Activated naive CD4-positive, alpha-beta T cell treated with anti-CD3 and anti-CD28 coated beads, Interleukin-2, amount 50 U/mL, for 16 hours (primary cell): ENCODE measurements around the gene PRDX6.
"Not testable (repeated sequence)": the region's sequence is repeated elsewhere in the genome, so short reads cannot be mapped to it uniquely, and the experiment has no call there.

Experiments
- DNase-seq: peaks from one replicate; pipeline ENCODE4 v3.0.0-alpha.2; 2020

The PRDX6 gene, protein sequence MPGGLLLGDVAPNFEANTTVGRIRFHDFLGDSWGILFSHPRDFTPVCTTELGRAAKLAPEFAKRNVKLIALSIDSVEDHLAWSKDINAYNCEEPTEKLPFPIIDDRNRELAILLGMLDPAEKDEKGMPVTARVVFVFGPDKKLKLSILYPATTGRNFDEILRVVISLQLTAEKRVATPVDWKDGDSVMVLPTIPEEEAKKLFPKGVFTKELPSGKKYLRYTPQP

DNA sequence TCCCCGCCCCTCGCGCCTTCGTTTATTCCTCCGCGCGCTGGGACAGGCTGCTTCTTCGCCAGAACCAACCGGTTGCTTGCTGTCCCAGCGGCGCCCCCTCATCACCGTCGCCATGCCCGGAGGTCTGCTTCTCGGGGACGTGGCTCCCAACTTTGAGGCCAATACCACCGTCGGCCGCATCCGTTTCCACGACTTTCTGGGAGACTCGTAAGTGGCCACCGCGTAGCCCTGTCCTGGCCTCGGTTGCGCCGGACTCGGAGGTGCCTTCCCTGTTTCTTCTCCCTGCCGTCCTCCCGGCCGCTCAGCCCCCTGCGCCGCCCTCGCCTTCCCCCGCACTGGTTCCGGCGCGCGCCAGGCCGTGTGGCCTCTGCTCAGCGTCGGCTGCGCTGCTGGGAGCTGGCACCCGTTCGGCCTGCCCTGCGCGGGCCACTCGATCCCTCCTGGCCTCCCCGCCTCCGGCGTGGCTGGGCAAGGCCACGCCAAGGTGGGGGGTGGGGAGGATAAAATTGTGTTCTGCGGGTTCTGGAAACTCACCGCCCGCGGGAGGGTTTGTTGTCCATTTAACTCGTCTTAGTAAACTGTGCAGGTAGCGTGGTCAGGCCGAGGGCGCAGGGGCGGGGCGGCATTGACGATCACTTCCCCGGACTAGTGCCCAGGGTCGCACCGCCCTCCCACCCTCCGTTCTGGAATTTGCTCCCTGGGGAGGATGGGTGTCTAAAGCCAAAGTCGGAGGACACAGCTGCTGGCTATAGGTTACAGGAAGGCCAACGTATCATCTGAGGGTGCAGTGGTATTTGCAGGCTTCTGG, at the start of gene PRDX6:
Gene PRDX6, plus strand, starts transcription at position 50 of the 808 bp plus-strand sequence. Its CDS starts 63 bp downstream, at position 113.
- DNase-seq = peak; percentile 83

DNA sequence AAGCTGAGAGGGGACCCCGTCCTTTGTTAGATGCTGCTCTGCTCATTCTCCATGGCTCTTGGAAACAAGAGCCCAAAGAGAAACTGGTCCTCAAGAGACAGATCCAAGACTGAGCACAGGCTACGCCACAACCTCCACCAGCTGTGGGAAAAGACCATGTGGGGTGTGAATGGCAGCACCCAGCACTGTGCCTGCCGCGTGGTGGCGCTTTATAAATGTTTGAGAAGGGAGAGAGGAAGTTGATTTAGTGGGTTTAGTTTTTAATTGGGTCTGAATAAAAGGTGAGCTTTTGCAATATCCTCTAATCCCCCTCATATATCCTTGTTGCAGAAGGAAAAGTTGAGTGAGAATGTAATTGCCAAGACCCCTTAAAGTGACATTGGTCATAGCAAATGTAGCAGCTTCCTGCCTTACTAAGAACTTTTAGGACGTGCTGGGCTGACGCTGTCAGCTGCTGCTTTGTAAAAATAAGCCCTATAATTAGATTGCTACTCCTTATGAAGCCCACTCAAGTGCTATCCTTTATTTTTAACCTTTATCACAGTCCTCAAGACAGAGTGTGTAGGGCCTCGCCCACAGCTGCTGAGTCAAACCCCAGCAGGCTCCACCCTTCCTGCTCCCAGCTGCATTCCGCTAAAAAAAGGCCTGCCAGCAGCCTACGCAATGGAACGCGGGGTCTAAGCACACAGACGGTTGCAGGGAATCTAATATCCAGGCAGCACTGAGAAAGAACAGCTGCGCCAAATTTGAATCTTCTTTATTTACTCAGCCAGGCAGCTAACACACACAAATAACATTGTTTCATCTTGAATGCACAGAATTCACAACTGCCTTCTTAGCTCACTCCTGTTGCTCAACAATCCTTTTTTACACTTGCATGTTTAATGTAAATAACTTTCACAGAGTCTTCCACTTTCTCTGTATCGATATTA, 47.4 kb upstream of the PRDX6 start:
- DNase-seq = peak; percentile 71

DNA sequence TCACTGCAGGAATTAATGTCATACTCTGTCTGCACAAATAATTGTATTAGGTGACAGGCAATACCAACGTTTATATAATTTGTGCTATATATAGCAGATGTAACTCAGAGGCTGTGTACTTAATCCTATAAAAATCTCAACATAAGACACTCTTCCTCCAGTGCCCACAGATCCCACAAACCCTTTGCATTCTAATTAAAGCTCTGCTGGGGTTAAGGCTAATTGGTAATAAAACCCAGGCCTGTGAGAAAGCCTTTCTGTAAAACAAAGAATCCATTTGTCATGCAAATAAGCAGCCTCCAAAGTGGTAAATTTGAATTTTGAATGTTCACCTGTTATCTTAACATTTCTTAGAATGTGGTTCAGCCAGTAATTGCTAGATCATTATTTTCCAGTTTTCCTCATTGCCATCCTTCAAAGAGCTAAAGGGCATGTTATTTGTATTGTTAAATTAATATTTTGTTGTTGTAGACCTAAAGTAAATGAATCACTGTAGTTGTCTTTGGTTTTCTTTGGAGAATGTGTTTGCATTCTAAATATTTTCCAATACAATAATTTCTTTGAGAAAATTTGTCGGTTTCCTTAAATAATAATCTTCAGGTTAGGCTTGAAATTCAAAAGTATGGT, 46.3 kb upstream of the PRDX6 start:
- no peak for DNase-seq

- DNase-seq = peak; percentile 87
These were observed 45.7 kb upstream of the PRDX6 start for GRCh38 chr1:173431304-173432045.

DNA sequence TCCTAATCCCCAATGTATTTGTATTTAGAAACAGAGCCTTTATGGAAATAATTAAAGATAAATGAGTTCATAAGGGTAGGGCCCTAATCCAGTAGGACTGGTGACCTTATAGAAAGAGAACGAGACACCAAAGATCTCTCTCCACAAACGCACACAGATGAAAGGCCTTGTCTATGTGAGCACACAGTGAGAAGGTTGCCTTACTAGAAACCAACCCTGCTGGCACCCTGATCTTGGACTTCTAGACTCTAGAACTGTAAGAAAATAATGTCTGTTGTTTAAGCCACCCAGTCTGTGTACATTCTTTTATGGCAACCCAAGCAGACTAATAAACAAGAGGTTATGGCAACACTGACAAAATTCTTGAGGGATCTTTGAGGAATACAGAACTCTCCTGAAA, 44.8 kb upstream of the PRDX6 start:
- DNase-seq = no peak

GRCh38 chr1:173433751-173434326, 43.3 kb upstream of the PRDX6 start:
- no peak for DNase-seq

DNA sequence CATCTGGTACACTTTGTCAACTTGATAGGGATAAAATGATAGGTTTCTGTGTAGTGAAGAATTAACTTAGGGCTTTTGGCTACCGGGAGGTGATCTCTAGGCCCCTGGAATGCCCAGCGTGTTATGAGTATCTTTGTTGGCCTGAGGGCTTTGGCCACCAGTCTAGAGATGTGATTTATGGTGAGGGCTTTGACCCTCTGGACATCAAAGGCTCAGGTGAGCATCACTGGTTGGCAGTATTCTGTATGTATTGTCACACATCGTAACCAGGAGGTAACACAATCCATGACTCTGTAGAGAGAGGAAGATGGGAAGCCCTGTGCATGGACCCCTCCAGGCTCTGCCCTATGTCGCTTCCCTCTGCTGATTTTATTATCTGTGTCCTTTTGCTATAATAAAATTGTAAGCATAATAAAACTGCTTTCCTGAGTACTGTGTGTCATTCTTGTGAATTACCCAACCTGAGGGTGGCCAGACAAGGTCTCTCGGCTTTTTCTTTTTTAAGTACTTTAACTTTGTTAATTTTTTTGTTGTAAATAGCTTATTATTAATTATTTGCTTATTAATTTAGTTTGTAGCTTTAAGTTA, 40.2 kb upstream of the PRDX6 start:
- no peak for DNase-seq

GRCh38 chr1:173438675-173439074, 38.5 kb upstream of the PRDX6 start:
- DNase-seq = no peak

DNA sequence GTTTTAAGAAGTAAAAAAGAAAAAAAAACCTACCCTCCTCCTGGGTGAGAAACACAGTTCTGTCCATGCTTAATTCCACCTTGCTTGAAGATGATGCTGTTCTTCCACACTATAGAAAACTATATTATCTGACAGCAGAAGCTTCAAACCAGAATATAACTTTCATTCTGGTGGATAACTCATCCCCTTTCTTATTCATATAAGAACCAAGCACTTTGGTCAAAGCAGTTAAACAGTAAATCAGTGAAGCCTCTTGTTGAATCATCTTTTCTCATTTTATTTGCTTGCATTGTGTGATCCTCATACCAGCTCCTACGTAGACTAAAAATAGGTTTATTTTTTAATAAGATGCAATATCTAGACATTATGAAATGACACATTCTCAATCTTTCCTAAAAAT, 36.7 kb upstream of the PRDX6 start:
- DNase-seq = no peak

GRCh38 chr1:173444757-173445156, 32.4 kb upstream of the PRDX6 start:
- DNase-seq = no peak

- no peak for DNase-seq
These were observed 32.0 kb upstream of the PRDX6 start for GRCh38 chr1:173445164-173445563.

DNA sequence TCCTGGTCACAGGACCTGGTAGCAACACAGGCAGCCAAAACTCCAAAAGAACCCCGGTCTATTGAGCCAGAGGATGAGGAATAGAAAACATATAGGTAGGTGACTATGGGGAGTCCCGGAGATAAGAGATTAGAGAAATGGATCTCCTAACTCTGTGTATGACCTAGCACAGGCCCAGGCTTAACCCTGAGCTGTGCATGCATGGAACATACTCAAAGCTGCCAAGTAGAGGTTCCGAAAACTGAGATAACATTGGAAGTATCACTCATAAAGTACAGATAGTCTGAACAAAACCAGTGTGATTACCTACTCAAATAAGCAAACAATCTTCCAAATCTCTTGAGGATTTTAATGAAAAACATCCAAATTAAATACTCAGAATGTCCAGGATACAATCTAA, 31.5 kb upstream of the PRDX6 start:
- no peak for DNase-seq

GRCh38 chr1:173447224-173447623, 29.9 kb upstream of the PRDX6 start:
- no peak for DNase-seq

- DNase-seq = no peak
These were observed 28.2 kb upstream of the PRDX6 start for GRCh38 chr1:173448945-173449344.

DNA sequence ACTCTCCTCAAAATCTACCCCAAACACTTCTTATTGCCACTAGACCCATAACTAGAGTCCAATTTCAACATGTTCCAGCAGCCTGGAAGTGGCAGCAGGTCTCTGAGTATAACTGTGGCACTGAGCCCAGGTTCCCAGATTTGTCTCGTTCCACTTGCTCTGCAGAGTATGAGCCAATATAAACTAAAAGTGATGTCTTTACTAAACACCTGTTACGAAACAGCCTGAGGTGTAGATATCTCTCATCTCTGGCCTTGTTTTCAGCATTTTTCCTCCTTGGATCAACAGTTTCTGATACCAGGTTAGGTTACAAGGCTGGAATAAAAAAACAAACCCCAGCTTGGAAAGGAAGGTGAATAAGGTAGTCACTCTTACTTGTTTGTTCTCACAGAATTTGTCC, 25.2 kb upstream of the PRDX6 start:
- no peak for DNase-seq

DNA sequence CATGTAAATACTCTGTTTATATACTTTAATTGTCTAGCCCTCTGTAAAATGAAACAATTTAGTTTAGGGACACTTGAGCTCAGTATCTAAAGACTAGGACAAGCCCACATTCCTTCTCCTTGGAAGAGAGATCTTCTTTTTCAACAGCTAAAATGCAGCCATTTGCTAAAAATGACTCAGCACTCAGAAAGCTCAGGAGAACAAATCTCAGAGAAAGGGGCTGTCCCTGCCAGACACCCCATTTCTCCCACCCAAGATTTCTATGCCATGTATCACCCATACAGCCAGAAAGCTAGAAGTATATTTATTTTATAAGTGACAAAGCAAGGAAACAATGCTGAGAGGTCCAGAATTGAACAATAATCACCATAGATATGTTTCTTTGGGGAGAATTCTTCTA, 23.2 kb upstream of the PRDX6 start:
- DNase-seq = no peak

- DNase-seq = no peak
These were observed 22.1 kb upstream of the PRDX6 start for GRCh38 chr1:173454966-173455524.

GRCh38 chr1:173459885-173460284, 17.2 kb upstream of the PRDX6 start:
- DNase-seq = no peak

DNA sequence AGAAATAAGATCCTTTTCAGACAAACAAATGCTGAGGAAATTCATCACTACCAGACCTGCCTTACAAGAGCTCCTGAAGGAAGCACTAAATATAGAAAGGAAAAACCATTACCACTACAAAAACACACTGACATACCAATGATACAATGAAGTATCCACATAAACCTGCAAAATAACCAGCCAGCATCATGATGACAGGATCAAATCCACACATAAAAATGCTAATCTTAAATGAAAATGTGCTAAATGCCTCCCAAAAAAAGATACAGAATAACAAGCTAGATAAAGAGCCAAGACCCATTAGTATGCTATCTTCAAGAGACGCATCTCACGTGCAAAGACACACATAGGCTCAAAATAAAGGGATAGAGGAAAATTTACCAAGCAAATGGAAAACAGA, 14.5 kb upstream of the PRDX6 start:
- DNase-seq = not testable (repeated sequence)

DNA sequence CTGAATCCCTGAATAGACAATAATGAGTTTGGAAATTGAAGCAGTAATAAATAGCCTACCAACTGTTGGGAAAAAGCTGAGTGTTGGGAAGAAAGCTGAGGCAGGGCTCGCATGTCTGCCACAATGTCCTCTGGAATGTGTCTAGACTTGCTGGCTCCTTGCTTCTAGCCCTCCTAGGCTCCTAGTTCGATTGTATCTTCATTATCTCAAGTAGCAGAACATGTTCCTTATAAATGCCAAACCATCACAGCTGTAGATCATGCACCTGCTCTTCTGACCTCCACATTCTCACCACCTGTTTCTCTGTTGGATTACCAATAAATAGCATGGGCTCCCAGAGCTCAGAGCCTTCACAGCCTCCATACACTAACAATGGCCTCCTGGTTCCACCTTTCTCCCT, 12.9 kb upstream of the PRDX6 start:
- DNase-seq = not testable (repeated sequence)

DNA sequence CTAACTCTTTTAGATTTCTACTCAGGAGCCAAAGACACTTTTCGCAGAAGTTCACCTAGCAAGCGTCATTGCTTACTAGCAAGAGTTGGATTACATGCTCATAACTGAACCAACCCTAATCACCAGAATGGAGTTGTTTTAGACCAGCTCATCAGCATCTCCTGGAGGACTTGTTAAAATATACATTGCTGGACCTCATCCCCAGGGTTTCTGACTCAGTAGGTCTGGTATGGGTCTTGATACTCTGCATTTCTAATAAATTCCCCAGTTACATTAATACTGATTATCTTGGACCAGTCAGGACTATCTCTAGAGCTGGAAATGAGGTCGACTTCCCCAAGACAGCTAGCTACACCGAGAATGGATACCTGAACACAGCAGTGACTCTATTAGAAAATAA, 9.7 kb upstream of the PRDX6 start:
- DNase-seq = no peak
